GM12873 (cell line): ENCODE results near the gene FXYD3.

Experiments used
- CTCF ChIP-seq: IDR thresholded peaks from 2 replicates; pipeline ENCODE4 v1.5.1; 2012; ENCODE audit warnings: low read depth, mild to moderate bottlenecking, moderate library complexity, low read length, control low read depth; ENCODE audit not compliant: insufficient read depth; ENCODE audit errors: missing control alignments

The FXYD3 gene

GRCh38 chr19:35104361-35104760 is 11.3 kb upstream of the FXYD3 start:
- no peak for TF ChIP-seq CTCF

- TF ChIP-seq CTCF, result no peak
These were observed 10.6 kb upstream of the FXYD3 start for GRCh38 chr19:35105047-35105410.

GRCh38 chr19:35105411-35106290 is 10.0 kb upstream of the FXYD3 start:
- no peak for TF ChIP-seq CTCF

GRCh38 chr19:35106291-35106583 is 9.4 kb upstream of the FXYD3 start:
- no peak for TF ChIP-seq CTCF

GRCh38 chr19:35106898-35107541 is 8.6 kb upstream of the FXYD3 start:
- TF ChIP-seq CTCF, result no peak

GRCh38 chr19:35107545-35107944 is 8.1 kb upstream of the FXYD3 start:
- TF ChIP-seq CTCF, result no peak

- TF ChIP-seq CTCF, result no peak
These were observed 6.9 kb upstream of the FXYD3 start for GRCh38 chr19:35108730-35109129.
